ENCODE results near the gene DYNLL1. TPM values are rescaled to one million over a fixed set of nuclear protein-coding genes. Genes with fewer than 3 reads are reported as not detected.
A peak's percentile ranks its signal among the peaks of the same experiment; 100 is the strongest.

Gene DYNLL1
- total RNA-seq, 5 donors from 2014 or later (not counting 1 experiment from before 2014, with no cell fraction given): 47.2 to 90.1 (median 75.5) TPM

DNA sequence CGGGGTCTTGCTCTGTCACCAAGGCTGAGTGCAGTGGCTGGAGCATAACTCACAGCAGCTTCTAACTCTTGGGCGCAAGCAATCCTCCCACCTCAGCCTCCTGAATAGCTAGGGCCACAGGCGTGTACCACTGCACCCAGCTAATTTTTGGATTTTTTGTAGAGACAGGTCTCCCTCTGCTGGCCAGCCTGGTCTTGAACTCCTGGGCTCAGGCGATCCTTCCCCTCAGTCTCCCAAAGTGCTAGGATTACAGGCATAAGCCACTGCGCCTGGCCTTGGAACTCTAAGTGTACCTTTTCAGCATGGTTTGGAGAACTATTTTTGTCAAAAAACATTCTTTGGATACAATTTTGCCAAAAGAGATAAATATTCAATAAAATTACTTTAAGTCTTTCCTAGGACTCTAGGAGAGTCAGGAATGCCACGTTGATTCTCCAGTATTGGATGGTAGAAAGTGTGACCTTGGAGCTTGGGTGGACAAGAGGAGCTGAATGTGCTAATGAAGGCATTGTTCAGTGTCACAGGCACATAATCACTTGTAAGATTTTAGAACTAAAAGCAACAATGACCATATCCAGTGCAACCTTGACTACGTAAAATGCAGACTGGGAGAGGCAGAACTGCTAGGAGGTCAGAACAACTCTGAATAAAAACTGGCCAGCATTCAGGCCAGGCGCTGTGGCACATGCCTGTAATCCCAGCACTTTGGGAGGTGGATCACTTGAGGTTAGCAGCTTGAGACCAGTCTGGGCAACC, 29.2 kb upstream of the DYNLL1 start:
- no peak for ATAC-seq (replicated peaks in 1 of 4)
- no peaks in the 10 kb centered on the region for H3K27me3 Mint-ChIP-seq
- ChIA-PET CTCF (interaction anchor here (0.5 to 1.8 kb wide), 11 partner anchors 11 to 266 kb away, joined by 3 to 7 read pairs (median 4); partner anchors contain the start of gene RPLP0 (in 1 of the 2)), POLR2A (interaction anchor here (0.5 to 1.0 kb wide), 3 partner anchors 30 to 923 kb away, joined by 4 read pairs; no protein-coding TSS in a partner anchor)
- 62% methylated on average over 6 of the region's 8 CpGs for WGBS (ENCODE audit: insufficient coverage)
- H3K4me1 Mint-ChIP-seq: peaks cover 43 to 44% (median 43%) of the 10 kb centered on the region in 3 donors
- Histone ChIP-seq H3K27ac (ENCODE audit: low read length) (no peak overlapping the region), H3K36me3 (ENCODE audit: control insufficient read depth in 2 of 2, extremely low read depth in 1 of 2, insufficient read depth in 1 of 2, low read length in 1 of 2) (peaks cover 3 to 46% of the 10 kb centered on the region in 2 donors), H3K9me3 (no peaks in the 10 kb centered on the region), H3K27me3 (replicated peaks in 1 of 2; ENCODE audit: control insufficient read depth in 2 of 2, extremely low read depth in 1 of 2, insufficient read depth in 2 of 2, low read length in 1 of 2) (no peaks in the 10 kb centered on the region), H3K4me1 (ENCODE audit: control insufficient read depth in 1 of 2, extremely low read depth in 1 of 2, insufficient read depth in 2 of 2, low read length in 2 of 2) (peaks cover 10 to 38% of the 10 kb centered on the region in 2 experiments), H3K4me3 (ENCODE audit: control insufficient read depth in 1 of 2, extremely low read depth in 1 of 2, low read length in 1 of 2) (no peak overlapping the region)
- no peaks in the 10 kb centered on the region for H3K9me3 Mint-ChIP-seq
- H3K27ac Mint-ChIP-seq: no peak overlapping the region
- H3K36me3 Mint-ChIP-seq: peaks cover 37% of the 10 kb centered on the region
- DNase-seq: peak in 28 of 35 experiments; percentile 6 to 66 (median 30)
- H3K4me3 Mint-ChIP-seq: no peak overlapping the region

- peaks cover 34% of the 10 kb centered on the region for H3K36me3 Mint-ChIP-seq
- H3K9me3 Mint-ChIP-seq: no peaks in the 10 kb centered on the region
- H3K4me3 Mint-ChIP-seq: peak overlapping the region; percentile 86 to 88 (median 87)
- ChIA-PET POLR2A (interaction anchor here in 1 of 2 donors (0.6 to 1.2 kb wide), 2 partner anchors 11 to 257 kb away, joined by 3 read pairs; no protein-coding TSS in a partner anchor), CTCF (interaction anchor here (1.0 to 1.8 kb wide), 4 partner anchors 12 to 112 kb away, joined by 3 to 7 read pairs (median 6); no protein-coding TSS in a partner anchor)
- Histone ChIP-seq H3K4me1 (ENCODE audit: control insufficient read depth in 1 of 2, extremely low read depth in 1 of 2, insufficient read depth in 2 of 2, low read length in 2 of 2) (peaks cover 10 to 38% of the 10 kb centered on the region in 2 experiments), H3K27ac (ENCODE audit: low read length) (no peak overlapping the region), H3K36me3 (ENCODE audit: control insufficient read depth in 2 of 2, extremely low read depth in 1 of 2, insufficient read depth in 1 of 2, low read length in 1 of 2) (peaks cover 0 to 39% of the 10 kb centered on the region in 2 donors), H3K4me3 (ENCODE audit: control insufficient read depth in 1 of 2, extremely low read depth in 1 of 2, low read length in 1 of 2) (no peak overlapping the region), H3K9me3 (no peaks in the 10 kb centered on the region), H3K27me3 (replicated peaks in 1 of 2; ENCODE audit: control insufficient read depth in 2 of 2, extremely low read depth in 1 of 2, insufficient read depth in 2 of 2, low read length in 1 of 2) (no peaks in the 10 kb centered on the region)
- ATAC-seq (replicated peaks in 1 of 4) (no peak), DNase-seq (no peak)
- H3K27ac Mint-ChIP-seq: peak overlapping the region in 1 of 2 donors; percentile 12
- WGBS (ENCODE audit: insufficient coverage): 91% methylated on average over 4 of the region's 6 CpGs
- peaks cover 43 to 46% (median 45%) of the 10 kb centered on the region in 3 donors for H3K4me1 Mint-ChIP-seq
- no peaks in the 10 kb centered on the region for H3K27me3 Mint-ChIP-seq
Measured at GRCh38 chr12:120467439-120467838, 28.5 kb upstream of the DYNLL1 start.

- POLR2A ChIA-PET: interaction anchor here (0.6 to 1.2 kb wide), 4 partner anchors 9 to 864 kb away, joined by 3 to 5 read pairs (median 4); partner anchors contain the start of gene POP5 (in 1 of the 2)
- WGBS (ENCODE audit: insufficient coverage): 0% methylated on average over 9 of the region's 23 CpGs
- peaks cover 28% of the 10 kb centered on the region for H3K36me3 Mint-ChIP-seq
- peaks cover 10 to 38% of the 10 kb centered on the region in 2 experiments for H3K4me1 ChIP-seq (ENCODE audit: control insufficient read depth in 1 of 2, extremely low read depth in 1 of 2, insufficient read depth in 2 of 2, low read length in 2 of 2)
- H3K27ac ChIP-seq (ENCODE audit: low read length): peak overlapping the region; percentile 40
- H3K9me3 Mint-ChIP-seq: no peaks in the 10 kb centered on the region
- H3K4me3 Mint-ChIP-seq: peak overlapping the region; percentile 86 to 88 (median 87)
- no peak for ATAC-seq (replicated peaks in 1 of 4)
- DNase-seq: peak in 2 of 35 experiments; percentile 11 to 34
- peaks cover 45 to 50% (median 49%) of the 10 kb centered on the region in 3 donors for H3K4me1 Mint-ChIP-seq
- H3K27ac Mint-ChIP-seq: peak overlapping the region; percentile 84
- H3K36me3 ChIP-seq (ENCODE audit: control insufficient read depth in 2 of 2, extremely low read depth in 1 of 2, insufficient read depth in 1 of 2, low read length in 1 of 2): peaks cover 0 to 29% of the 10 kb centered on the region in 2 donors
- CTCF ChIA-PET: interaction anchor here in 1 of 2 donors (1.3 to 2.5 kb wide), 5 partner anchors 10 to 30 kb away, joined by 4 to 14 read pairs (median 5); partner anchors contain the start of genes COX6A1 and DYNLL1
- H3K27me3 ChIP-seq (replicated peaks in 1 of 2; ENCODE audit: control insufficient read depth in 2 of 2, extremely low read depth in 1 of 2, insufficient read depth in 2 of 2, low read length in 1 of 2): no peaks in the 10 kb centered on the region
- no peaks in the 10 kb centered on the region for H3K27me3 Mint-ChIP-seq
- H3K4me3 ChIP-seq (ENCODE audit: control insufficient read depth in 1 of 2, extremely low read depth in 1 of 2, low read length in 1 of 2): peak overlapping the region; percentile 72 to 89
- H3K9me3 ChIP-seq: no peaks in the 10 kb centered on the region
Measured at GRCh38 chr12:120468325-120468820, 27.5 kb upstream of the DYNLL1 start.

DNA sequence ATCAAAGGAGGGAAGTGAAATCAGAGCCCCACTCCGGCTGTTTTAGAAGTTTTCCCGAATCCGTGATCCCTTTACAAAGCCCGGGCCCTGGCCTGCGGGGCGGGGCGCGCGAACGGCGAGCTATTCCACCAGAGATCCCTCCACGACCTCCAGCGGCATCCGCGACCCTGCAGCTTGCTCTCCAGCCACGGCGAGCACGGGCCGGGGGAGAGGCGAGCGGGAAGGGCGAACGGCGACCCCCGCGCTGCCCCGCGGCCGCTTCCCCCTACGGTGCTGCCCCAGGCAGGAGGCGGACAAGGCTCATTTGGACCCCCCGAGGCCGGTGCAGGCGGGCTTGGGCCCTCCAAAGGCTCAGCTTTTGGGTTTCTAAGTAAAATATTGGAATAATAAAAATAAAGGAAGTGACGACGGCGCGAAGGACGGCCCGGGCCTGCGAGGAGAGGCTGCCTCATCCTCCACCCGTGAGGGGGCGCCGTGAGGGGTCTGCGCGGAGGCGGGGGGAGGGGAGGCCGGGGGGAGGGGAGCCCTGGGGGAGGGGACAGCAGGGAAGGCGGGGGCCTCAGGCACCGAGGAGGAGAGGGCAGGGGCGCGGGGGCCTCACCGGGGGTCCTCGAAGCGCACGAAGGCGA, 27.0 kb upstream of the DYNLL1 start:
- Histone ChIP-seq H3K27ac (ENCODE audit: low read length) (peak overlapping the region; percentile 40), H3K9me3 (no peaks in the 10 kb centered on the region), H3K36me3 (ENCODE audit: control insufficient read depth in 2 of 2, extremely low read depth in 1 of 2, insufficient read depth in 1 of 2, low read length in 1 of 2) (peaks cover 0 to 24% of the 10 kb centered on the region in 2 donors), H3K4me1 (ENCODE audit: control insufficient read depth in 1 of 2, extremely low read depth in 1 of 2, insufficient read depth in 2 of 2, low read length in 2 of 2) (peaks cover 10 to 38% of the 10 kb centered on the region in 2 experiments), H3K27me3 (replicated peaks in 1 of 2; ENCODE audit: control insufficient read depth in 2 of 2, extremely low read depth in 1 of 2, insufficient read depth in 2 of 2, low read length in 1 of 2) (no peaks in the 10 kb centered on the region), H3K4me3 (ENCODE audit: control insufficient read depth in 1 of 2, extremely low read depth in 1 of 2, low read length in 1 of 2) (peak overlapping the region; percentile 72 to 89)
- CTCF ChIA-PET: interaction anchor here in 1 of 2 donors (1.0 to 2.5 kb wide), 6 partner anchors 10 to 32 kb away, joined by 3 to 14 read pairs (median 5); partner anchors contain the start of genes COX6A1 and DYNLL1
- under 1% methylated on average over 40 of the region's 57 CpGs for WGBS (ENCODE audit: insufficient coverage)
- DNase-seq (peak in 8 of 35 experiments; percentile 3 to 60 (median 43)), ATAC-seq (replicated peaks in 1 of 4) (peak; percentile 52 to 59 (median 56))
- Mint-ChIP-seq H3K27me3 (no peaks in the 10 kb centered on the region), H3K36me3 (peaks cover 23% of the 10 kb centered on the region), H3K9me3 (no peaks in the 10 kb centered on the region), H3K4me1 (peaks cover 45 to 52% (median 50%) of the 10 kb centered on the region in 3 donors), H3K27ac (peak overlapping the region; percentile 84 to 90), H3K4me3 (peak overlapping the region; percentile 86 to 88 (median 87))
- POLR2A ChIA-PET: interaction anchor here (0.6 to 1.2 kb wide), 4 partner anchors 10 to 864 kb away, joined by 3 to 5 read pairs (median 4); partner anchors contain the start of gene POP5 (in 1 of the 2)

DNA sequence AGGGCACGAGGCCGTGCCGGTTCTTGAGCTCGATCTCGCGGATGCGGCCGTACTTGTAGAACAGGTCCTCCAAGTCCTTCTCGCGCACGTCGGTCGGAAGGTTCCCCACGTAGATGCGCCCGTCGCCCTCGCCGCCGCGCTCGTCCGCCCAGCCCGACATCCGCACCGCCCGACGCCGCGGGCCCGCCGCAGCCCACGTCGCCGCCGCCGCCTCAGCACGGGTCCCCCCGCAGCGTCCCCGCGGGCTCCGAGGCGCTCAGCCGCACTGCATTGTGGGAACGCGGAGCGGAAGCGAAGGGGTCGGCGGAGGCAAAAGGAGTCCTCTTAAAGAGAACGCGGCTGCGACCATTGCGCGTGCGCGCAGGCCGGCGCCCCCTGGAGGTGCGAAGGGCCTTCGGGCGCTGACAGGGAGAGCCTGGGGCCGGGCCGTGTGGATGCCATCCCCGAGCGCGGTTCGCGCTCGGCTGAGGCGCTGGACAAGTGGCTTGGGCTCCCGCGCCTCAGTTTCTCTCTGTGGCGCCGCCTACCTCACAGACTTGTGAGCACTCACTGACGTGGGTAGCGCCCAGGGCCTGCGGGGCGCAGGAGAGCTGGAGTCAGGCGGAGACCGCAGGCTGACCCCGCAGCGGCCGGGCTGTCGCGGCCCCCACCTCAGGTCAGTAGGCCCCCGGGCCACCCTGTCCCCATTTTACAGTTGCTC, 26.3 kb upstream of the DYNLL1 start, which contains the start of gene SRSF9:
SRSF9 (minus strand) TSS at position 299 of the 700 bp plus-strand sequence; CDS start at position 160, 139 bp downstream.
- H3K36me3 ChIP-seq (ENCODE audit: control insufficient read depth in 2 of 2, extremely low read depth in 1 of 2, insufficient read depth in 1 of 2, low read length in 1 of 2): peaks cover 0 to 17% of the 10 kb centered on the region in 2 donors
- Mint-ChIP-seq H3K9me3 (no peaks in the 10 kb centered on the region), H3K4me3 (peak within 1 kb of the TSS; percentile 86 to 88 (median 87)), H3K27ac (peak within 1 kb of the TSS; percentile 87 to 90), H3K4me1 (peaks cover 42 to 52% (median 51%) of the 10 kb centered on the region in 3 donors), H3K27me3 (no peaks in the 10 kb centered on the region), H3K36me3 (peaks cover 16% of the 10 kb centered on the region)
- ChIA-PET POLR2A (interaction anchor here in 1 of 2 donors (0.7 kb wide), 1 partner anchor 26 kb away, joined by 3 read pairs; no protein-coding TSS in a partner anchor), CTCF (interaction anchor here (0.5 to 2.5 kb wide), 8 partner anchors 11 to 267 kb away, joined by 3 to 14 read pairs (median 5); partner anchors contain the start of genes COX6A1 (in 1 of the 2) and DYNLL1 (in 1 of the 2))
- no peaks in the 10 kb centered on the region for H3K9me3 ChIP-seq
- H3K4me3 ChIP-seq (ENCODE audit: control insufficient read depth in 1 of 2, extremely low read depth in 1 of 2, low read length in 1 of 2): peak within 1 kb of the TSS; percentile 72 to 89
- under 1% methylated on average over 88 of the region's 88 CpGs for WGBS (ENCODE audit: insufficient coverage)
- peaks cover 10 to 38% of the 10 kb centered on the region in 2 experiments for H3K4me1 ChIP-seq (ENCODE audit: control insufficient read depth in 1 of 2, extremely low read depth in 1 of 2, insufficient read depth in 2 of 2, low read length in 2 of 2)
- H3K27ac ChIP-seq (ENCODE audit: low read length): peak within 1 kb of the TSS; percentile 62
- DNase-seq: peak; percentile 93 to 100 (median 96)
- H3K27me3 ChIP-seq (replicated peaks in 1 of 2; ENCODE audit: control insufficient read depth in 2 of 2, extremely low read depth in 1 of 2, insufficient read depth in 2 of 2, low read length in 1 of 2): no peaks in the 10 kb centered on the region
- peak; percentile 84 to 94 (median 92) for ATAC-seq (replicated peaks in 1 of 4)
